Type B pancreatic cell (in vitro differentiated cells): Measurements from ENCODE around the gene CFAP299. TPM values are rescaled to one million over a fixed set of nuclear protein-coding genes. Genes with fewer than 3 reads are reported as not detected.

Experiments
- DNase-seq: peaks from one replicate; pipeline ENCODE4 v3.0.0; 2021; ENCODE audit warnings: mixed read lengths; ENCODE audit not compliant: unreplicated experiment; ENCODE audit errors: extremely low spot score
- H3K27ac Mint-ChIP-seq: 2 replicates; pipeline ENCODE4 v1.8.0; 2021; ENCODE audit warnings: mild to moderate bottlenecking, mixed read lengths
- H3K27me3 Mint-ChIP-seq: 2 replicates; pipeline ENCODE4 v1.8.0; 2021; ENCODE audit warnings: mixed read lengths
- H3K36me3 Mint-ChIP-seq: 2 replicates; pipeline ENCODE4 v1.8.0; 2021; ENCODE audit warnings: mixed read lengths
- H3K4me1 Mint-ChIP-seq: one replicate; pipeline ENCODE4 v1.8.0; 2021; ENCODE audit warnings: mixed read lengths; ENCODE audit not compliant: unreplicated experiment
- H3K4me3 Mint-ChIP-seq: 2 replicates; pipeline ENCODE4 v1.8.0; 2021; ENCODE audit warnings: mild to moderate bottlenecking, mixed read lengths
- H3K9me3 Mint-ChIP-seq: 2 replicates; pipeline ENCODE4 v1.8.0; 2021; ENCODE audit warnings: mixed read lengths
- total RNA-seq: library from RNA; stranded (reverse); gene quantifications from 2 replicates; pipeline ENCODE4 v1.2.1, GENCODE V29; 2021; ENCODE audit warnings: low replicate concordance
- TF ChIP-seq, protein P1 (sequence below): fragments of 200-600 bp; sonication (generic); conservative IDR thresholded peaks from 2 replicates; pipeline ENCODE4 v1.5.0; 2021; ENCODE audit warnings: antibody characterized with exemption, mild to moderate bottlenecking

CFAP299 gene
- total RNA-seq, 1 donor from 2014 or later: 1.1 TPM

DNA sequence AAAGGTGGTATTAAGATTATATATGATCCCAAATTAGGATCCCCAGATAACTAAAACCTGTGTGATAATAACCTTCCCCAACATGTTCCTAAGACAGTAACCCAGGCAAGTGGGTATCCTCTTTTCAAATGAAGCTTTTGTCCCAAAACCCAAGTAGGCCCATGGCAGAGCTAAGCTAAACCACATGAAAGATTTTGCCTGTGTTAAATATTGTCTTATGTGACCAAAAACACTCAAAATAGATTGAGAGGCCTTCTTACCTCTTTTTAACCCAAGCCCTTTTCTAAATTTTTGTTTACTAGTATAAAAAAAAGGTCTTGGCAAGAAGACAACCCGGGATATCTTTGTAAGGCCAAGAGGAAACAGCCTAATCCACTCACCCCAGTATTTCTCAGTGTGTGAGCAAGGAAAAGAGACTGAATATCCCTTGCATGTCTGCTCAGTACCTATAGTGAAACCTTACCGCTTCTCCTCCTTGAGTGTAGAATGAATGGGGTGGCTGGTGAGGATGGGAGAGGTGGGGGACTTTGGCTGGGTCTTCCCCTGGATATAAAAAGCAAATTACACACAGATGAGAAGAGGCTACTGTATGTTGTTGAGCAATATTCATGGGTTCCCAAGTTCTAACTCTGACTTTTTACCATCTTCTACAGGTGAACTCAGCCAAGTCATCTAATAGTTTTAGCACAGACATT, 506.2 kb downstream of the CFAP299 start:
- DNase-seq: no peak
- no peaks in the 10 kb centered on the region for H3K4me1 Mint-ChIP-seq
- no peak overlapping the region for H3K27ac Mint-ChIP-seq
- H3K9me3 Mint-ChIP-seq: peaks cover 5% of the 10 kb centered on the region
- H3K4me3 Mint-ChIP-seq: no peak overlapping the region
- no peaks in the 10 kb centered on the region for H3K27me3 Mint-ChIP-seq
- TF ChIP-seq, protein P1, sequence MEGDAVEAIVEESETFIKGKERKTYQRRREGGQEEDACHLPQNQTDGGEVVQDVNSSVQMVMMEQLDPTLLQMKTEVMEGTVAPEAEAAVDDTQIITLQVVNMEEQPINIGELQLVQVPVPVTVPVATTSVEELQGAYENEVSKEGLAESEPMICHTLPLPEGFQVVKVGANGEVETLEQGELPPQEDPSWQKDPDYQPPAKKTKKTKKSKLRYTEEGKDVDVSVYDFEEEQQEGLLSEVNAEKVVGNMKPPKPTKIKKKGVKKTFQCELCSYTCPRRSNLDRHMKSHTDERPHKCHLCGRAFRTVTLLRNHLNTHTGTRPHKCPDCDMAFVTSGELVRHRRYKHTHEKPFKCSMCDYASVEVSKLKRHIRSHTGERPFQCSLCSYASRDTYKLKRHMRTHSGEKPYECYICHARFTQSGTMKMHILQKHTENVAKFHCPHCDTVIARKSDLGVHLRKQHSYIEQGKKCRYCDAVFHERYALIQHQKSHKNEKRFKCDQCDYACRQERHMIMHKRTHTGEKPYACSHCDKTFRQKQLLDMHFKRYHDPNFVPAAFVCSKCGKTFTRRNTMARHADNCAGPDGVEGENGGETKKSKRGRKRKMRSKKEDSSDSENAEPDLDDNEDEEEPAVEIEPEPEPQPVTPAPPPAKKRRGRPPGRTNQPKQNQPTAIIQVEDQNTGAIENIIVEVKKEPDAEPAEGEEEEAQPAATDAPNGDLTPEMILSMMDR: no peak
- H3K36me3 Mint-ChIP-seq: no peaks in the 10 kb centered on the region

- H3K36me3 Mint-ChIP-seq: no peaks in the 10 kb centered on the region
- no peak overlapping the region for H3K4me3 Mint-ChIP-seq
- DNase-seq: no peak
- peaks cover 5% of the 10 kb centered on the region for H3K9me3 Mint-ChIP-seq
- no peaks in the 10 kb centered on the region for H3K4me1 Mint-ChIP-seq
- H3K27me3 Mint-ChIP-seq: no peaks in the 10 kb centered on the region
- H3K27ac Mint-ChIP-seq: no peak overlapping the region
- TF ChIP-seq, protein P1: no peak
Observed at GRCh38 chr4:80846210-80846609, 510.7 kb downstream of the CFAP299 start.

DNA sequence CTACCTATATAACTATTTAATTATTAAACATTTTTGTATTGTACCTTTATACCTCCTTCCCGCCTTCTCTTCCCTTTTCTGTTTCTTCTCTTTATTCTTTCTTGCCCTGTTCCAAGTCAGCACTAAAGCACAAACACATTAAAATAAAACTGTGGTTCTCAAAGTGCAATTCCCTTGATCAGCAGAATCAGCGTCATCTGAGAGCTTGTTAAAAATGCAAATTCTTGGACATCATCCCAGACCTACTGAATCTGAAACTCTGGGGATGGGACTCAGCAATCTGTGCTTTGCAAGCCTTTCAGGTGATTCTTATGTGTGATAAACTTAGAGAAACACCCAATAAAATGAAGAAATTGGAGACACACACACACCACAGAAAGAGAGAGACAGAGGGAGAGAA, 516.5 kb downstream of the CFAP299 start:
- Mint-ChIP-seq H3K9me3 (no peaks in the 10 kb centered on the region), H3K36me3 (no peaks in the 10 kb centered on the region), H3K27me3 (no peaks in the 10 kb centered on the region), H3K27ac (no peak overlapping the region), H3K4me3 (no peak overlapping the region), H3K4me1 (no peaks in the 10 kb centered on the region)
- TF ChIP-seq, protein P1: no peak
- no peak for DNase-seq

GRCh38 chr4:80873571-80873970, 538.0 kb downstream of the CFAP299 start:
- Mint-ChIP-seq H3K9me3 (peaks cover 3% of the 10 kb centered on the region), H3K4me3 (no peak overlapping the region), H3K36me3 (no peaks in the 10 kb centered on the region), H3K27me3 (no peaks in the 10 kb centered on the region), H3K4me1 (no peaks in the 10 kb centered on the region), H3K27ac (no peak overlapping the region)
- TF ChIP-seq, protein P1: no peak
- no peak for DNase-seq

DNA sequence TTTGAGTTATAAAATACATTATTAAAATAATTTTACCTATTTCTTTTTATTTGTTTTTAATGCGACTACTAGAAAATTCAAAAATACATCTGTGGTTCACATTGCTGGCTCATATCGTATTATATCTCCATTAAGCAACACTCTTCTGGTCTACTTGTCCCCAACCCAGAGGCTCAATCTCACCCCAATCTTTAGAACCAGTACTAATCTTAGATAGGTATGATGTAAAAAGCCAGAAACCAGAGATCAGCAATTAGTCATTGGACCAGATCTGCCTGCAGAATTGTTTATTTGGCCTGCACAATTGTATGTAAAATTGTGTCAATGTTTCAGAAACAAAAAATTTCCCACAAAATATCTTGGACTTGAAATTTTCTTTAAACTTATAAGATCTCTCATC, 539.4 kb downstream of the CFAP299 start:
- no peak for DNase-seq
- Mint-ChIP-seq H3K27me3 (no peaks in the 10 kb centered on the region), H3K36me3 (no peaks in the 10 kb centered on the region), H3K9me3 (peaks cover 3% of the 10 kb centered on the region), H3K27ac (no peak overlapping the region), H3K4me1 (no peaks in the 10 kb centered on the region), H3K4me3 (no peak overlapping the region)
- TF ChIP-seq, protein P1: no peak

GRCh38 chr4:80875642-80876041, 540.1 kb downstream of the CFAP299 start:
- Mint-ChIP-seq H3K27me3 (no peaks in the 10 kb centered on the region), H3K4me3 (no peak overlapping the region), H3K9me3 (peaks cover 3% of the 10 kb centered on the region), H3K4me1 (no peaks in the 10 kb centered on the region), H3K27ac (no peak overlapping the region), H3K36me3 (no peaks in the 10 kb centered on the region)
- TF ChIP-seq, protein P1: no peak
- no peak for DNase-seq
